Fibroblast of lung (primary cell): ENCODE data around the gene NDUFV2. TPM values are rescaled to one million over a fixed set of nuclear protein-coding genes. Genes with fewer than 3 reads are reported as not detected.

Experiments used
- DNase-seq, 2 donors: peaks; one replicate each; pipeline versions ENCODE4 v3.0.0 to v3.0.0-alpha.2; 2010; ENCODE audit warnings: low read depth in 2 of 2
- H2AFZ ChIP-seq: 2 replicates; pipeline ENCODE4 v1.5.1; 2012; ENCODE audit warnings: low read length, control low read depth, inconsistent platforms
- H3K27ac ChIP-seq: 2 replicates; pipeline ENCODE4 v1.5.1; 2011; ENCODE audit warnings: low read length, control low read depth; ENCODE audit not compliant: insufficient read depth
- H3K27me3 ChIP-seq: 2 replicates; pipeline ENCODE4 v1.5.1; 2011; ENCODE audit warnings: mild to moderate bottlenecking, low read length; ENCODE audit not compliant: control insufficient read depth, insufficient read depth
- H3K36me3 ChIP-seq: 2 replicates; pipeline ENCODE4 v1.5.1; 2011; ENCODE audit warnings: low read length; ENCODE audit not compliant: control insufficient read depth, insufficient read depth
- H3K4me1 ChIP-seq: 2 replicates; pipeline ENCODE4 v1.5.1; 2011; ENCODE audit warnings: low read length; ENCODE audit not compliant: control insufficient read depth, insufficient read depth; ENCODE audit errors: extremely low read depth
- H3K4me2 ChIP-seq: 2 replicates; pipeline ENCODE4 v1.5.1; 2011; ENCODE audit warnings: low read length, control low read depth; ENCODE audit not compliant: insufficient read depth; ENCODE audit errors: extremely low read depth
- H3K4me3 ChIP-seq, 4 experiments: fragments of 200-600 bp in 1 of 4; sonication (generic) in 1 of 4; replicated peaks in 1 of 4; 2 replicates each; pipeline ENCODE4 v1.5.1; 2011 to 2016; ENCODE audit warnings: low read length in 4 of 4, low read depth in 3 of 4, mild to moderate bottlenecking in 3 of 4, control low read depth in 2 of 4, inconsistent platforms in 1 of 4, mixed read lengths in 1 of 4; ENCODE audit not compliant: insufficient read depth in 1 of 4; ENCODE audit errors: control extremely low read depth in 1 of 4
- H3K79me2 ChIP-seq: 2 replicates; pipeline ENCODE4 v1.5.1; 2012; ENCODE audit warnings: mild to moderate bottlenecking, low read length, inconsistent platforms; ENCODE audit not compliant: control insufficient read depth, insufficient read depth
- H3K9ac ChIP-seq: 2 replicates; pipeline ENCODE4 v1.5.1; 2011; ENCODE audit warnings: mild to moderate bottlenecking, low read length, control low read depth; ENCODE audit not compliant: insufficient read depth
- H3K9me3 ChIP-seq: 2 replicates; pipeline ENCODE4 v1.5.1; 2012; ENCODE audit warnings: low read depth, low read length; ENCODE audit not compliant: control insufficient read depth, insufficient read depth
- H4K20me1 ChIP-seq: 2 replicates; pipeline ENCODE4 v1.5.1; 2011; ENCODE audit warnings: low read length; ENCODE audit not compliant: control insufficient read depth, insufficient read depth; ENCODE audit errors: extremely low read depth
- CTCF ChIP-seq, 2 donors: IDR thresholded peaks in 1 of 2; conservative IDR thresholded peaks in 1 of 2; 1 replicate in 1 of 2; 2 replicates in 1 of 2; pipeline ENCODE4 v1.5.1; 2011 to 2012; ENCODE audit warnings: low read length in 2 of 2, control low read depth in 1 of 2, inconsistent platforms in 1 of 2, low read depth in 1 of 2, mild to moderate bottlenecking in 1 of 2
- EZH2 ChIP-seq: IDR thresholded peaks from 2 replicates; pipeline ENCODE4 v1.5.1; 2012; ENCODE audit warnings: low read length, control low read depth, mild to moderate bottlenecking; ENCODE audit errors: missing control alignments
- polyA plus RNA-seq, 2 donors: library from polyadenylated mRNA; depleted of rRNA in 1 of 2; stranded (reverse) in 1 of 2; unstranded in 1 of 2; fragments of >200 nt; gene quantifications; 2 replicates each; pipeline ENCODE4 v1.2.1, GENCODE V29; 2011 to 2012; ENCODE audit warnings: missing spikeins in 1 of 2
- total RNA-seq: library from RNA; depleted of rRNA; stranded (reverse); fragments of >200 nt; gene quantifications from 2 replicates; pipeline ENCODE4 v1.2.1, GENCODE V29; 2014

The NDUFV2 gene
- total and polyA plus RNA-seq, 2 donors (not counting 1 experiment from before 2014, with no cell fraction given), result 97.3 to 133 TPM

- Histone ChIP-seq H3K9ac (no peak overlapping the region), H3K4me3 (no peak overlapping the region), H3K9me3 (no peaks in the 10 kb centered on the region), H2AFZ (no peak overlapping the region), H3K27me3 (no peaks in the 10 kb centered on the region), H3K4me1 (peaks cover 5% of the 10 kb centered on the region), H3K27ac (no peak overlapping the region), H3K79me2 (peaks cover 88% of the 10 kb centered on the region), H3K4me2 (no peak overlapping the region), H3K36me3 (no peaks in the 10 kb centered on the region), H4K20me1 (peaks cover 2% of the 10 kb centered on the region)
- DNase-seq, result no peak
- TF ChIP-seq CTCF (conservative IDR thresholded peaks at IDR 0.05 in 1 of 2, IDR thresholded peaks at IDR 0.05 in 1 of 2; ENCODE audit: low read depth in 1 of 2, low read length in 2 of 2) (no peak), EZH2 (no peak)
Measured at GRCh38 chr18:9150121-9150520, 47.6 kb downstream of the NDUFV2 start.

- H4K20me1 ChIP-seq, result peaks cover 2% of the 10 kb centered on the region
- H3K79me2 ChIP-seq, result peaks cover 83% of the 10 kb centered on the region
- no peak for TF ChIP-seq EZH2
- TF ChIP-seq CTCF (conservative IDR thresholded peaks at IDR 0.05 in 1 of 2, IDR thresholded peaks at IDR 0.05 in 1 of 2; ENCODE audit: low read depth in 1 of 2, low read length in 2 of 2), result no peak
- no peak overlapping the region for H3K27ac ChIP-seq
- H3K9ac ChIP-seq, result no peak overlapping the region
- no peaks in the 10 kb centered on the region for H3K36me3 ChIP-seq
- H3K27me3 ChIP-seq, result no peaks in the 10 kb centered on the region
- H2AFZ ChIP-seq, result no peak overlapping the region
- H3K4me3 ChIP-seq, result no peak overlapping the region
- H3K9me3 ChIP-seq, result no peaks in the 10 kb centered on the region
- H3K4me2 ChIP-seq, result no peak overlapping the region
- H3K4me1 ChIP-seq, result no peaks in the 10 kb centered on the region
- DNase-seq, result no peak
Measured at GRCh38 chr18:9153256-9153655, 50.8 kb downstream of the NDUFV2 start.

- Histone ChIP-seq H3K79me2 (peaks cover 80% of the 10 kb centered on the region), H3K9ac (no peak overlapping the region), H3K9me3 (no peaks in the 10 kb centered on the region), H3K27ac (no peak overlapping the region), H2AFZ (no peak overlapping the region), H3K4me3 (no peak overlapping the region), H3K4me1 (no peaks in the 10 kb centered on the region), H3K4me2 (no peak overlapping the region), H4K20me1 (no peaks in the 10 kb centered on the region), H3K27me3 (no peaks in the 10 kb centered on the region), H3K36me3 (no peaks in the 10 kb centered on the region)
- TF ChIP-seq CTCF (conservative IDR thresholded peaks at IDR 0.05 in 1 of 2, IDR thresholded peaks at IDR 0.05 in 1 of 2; ENCODE audit: low read depth in 1 of 2, low read length in 2 of 2) (no peak), EZH2 (no peak)
- DNase-seq, result no peak
Measured at GRCh38 chr18:9156604-9157249, 54.2 kb downstream of the NDUFV2 start.
